CD4-positive, alpha-beta T cell treated with Interleukin-15 for 1 hour (primary cell): ENCODE measurements around the gene COL7A1.
"Not testable (repeated sequence)": the region's sequence is repeated elsewhere in the genome, so short reads cannot be mapped to it uniquely, and the experiment has no call there.

ENCODE experiments used
- DNase-seq: peaks from one replicate; pipeline ENCODE4 v3.0.0-alpha.2; 2020

The COL7A1 gene

GRCh38 chr3:48561045-48561736, 33.9 kb downstream of the COL7A1 start:
- DNase-seq: peak; percentile 41

- no peak for DNase-seq
These were observed 34.5 kb downstream of the COL7A1 start for GRCh38 chr3:48560648-48561018.

GRCh38 chr3:48558493-48559134, 36.5 kb downstream of the COL7A1 start:
- peak; percentile 85 for DNase-seq

GRCh38 chr3:48556796-48557626, 38.1 kb downstream of the COL7A1 start, which contains the start of gene PFKFB4:
Gene PFKFB4 (minus strand): TSS chr3:48556803. CDS start chr3:48556777, 26 bp downstream.
- peak; percentile 100 for DNase-seq

- DNase-seq: no peak
These were observed 39.0 kb downstream of the COL7A1 start for GRCh38 chr3:48555949-48556795.

- DNase-seq: no peak
These were observed 39.7 kb downstream of the COL7A1 start for GRCh38 chr3:48555231-48555948.

- DNase-seq: no peak
These were observed 41.0 kb downstream of the COL7A1 start for GRCh38 chr3:48553886-48554845.

- DNase-seq: no peak
These were observed 41.8 kb downstream of the COL7A1 start for GRCh38 chr3:48553361-48553760.

- no peak for DNase-seq
These were observed 42.8 kb downstream of the COL7A1 start for GRCh38 chr3:48552111-48552951.

- DNase-seq: not testable (repeated sequence)
These were observed 43.5 kb downstream of the COL7A1 start for GRCh38 chr3:48551651-48552050.

- DNase-seq: peak; percentile 81
These were observed 46.1 kb downstream of the COL7A1 start for GRCh38 chr3:48548729-48549705.

GRCh38 chr3:48548126-48548525, 47.0 kb downstream of the COL7A1 start:
- DNase-seq: no peak

GRCh38 chr3:48546203-48546829, 48.8 kb downstream of the COL7A1 start:
- no peak for DNase-seq

- DNase-seq: no peak
These were observed 51.0 kb downstream of the COL7A1 start for GRCh38 chr3:48544141-48544540.

- peak; percentile 43 for DNase-seq
These were observed 51.8 kb downstream of the COL7A1 start for GRCh38 chr3:48543271-48543866.

- no peak for DNase-seq
These were observed 56.7 kb downstream of the COL7A1 start for GRCh38 chr3:48538451-48538850.

- no peak for DNase-seq
These were observed 58.3 kb downstream of the COL7A1 start for GRCh38 chr3:48536785-48537184.

- DNase-seq: no peak
These were observed 59.0 kb downstream of the COL7A1 start for GRCh38 chr3:48536116-48536515.
